Measurements from ENCODE around the gene DNAJB14. TPM values are rescaled to one million over a fixed set of nuclear protein-coding genes. Genes with fewer than 3 reads are reported as not detected.

Gene DNAJB14
- polyA plus RNA-seq, 1 of the 3 experiments (the other 2 are of a cell fraction), result 23.8 TPM

DNA sequence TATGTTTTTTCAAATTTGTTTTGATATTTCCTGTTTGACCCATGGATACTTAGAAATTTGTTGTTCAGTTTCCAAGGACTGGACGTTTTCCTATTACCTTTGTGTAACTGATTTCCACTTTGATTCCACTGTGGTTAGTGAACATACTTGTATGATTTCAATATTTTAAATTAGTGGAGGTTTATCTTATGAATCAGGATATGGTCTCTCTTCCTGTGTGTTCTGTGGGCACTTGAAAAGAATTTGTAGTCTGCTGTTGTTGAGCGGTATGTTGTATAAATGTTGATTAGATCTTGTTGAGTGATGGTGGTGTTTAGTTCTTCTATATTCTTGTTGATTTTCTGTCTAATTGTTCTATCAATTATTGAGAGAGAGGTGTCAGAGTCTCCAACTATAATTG is 31.0 kb downstream of the DNAJB14 start:
- no peaks in the 10 kb centered on the region for H3K27me3 ChIP-seq (ENCODE audit: insufficient read depth)
- H2AFZ ChIP-seq (ENCODE audit: low read depth), result no peak overlapping the region
- DNase-seq, result no peak
- no peaks in the 10 kb centered on the region for H3K9me2 ChIP-seq
- H3F3A ChIP-seq (replicated peaks; ENCODE audit: insufficient read depth), result peaks cover 6% of the 10 kb centered on the region
- no peak overlapping the region for H3K4me2 ChIP-seq
- ChIA-PET POLR2A (no interaction called here), CTCF (no interaction called here)
- H3K36me3 ChIP-seq (replicated peaks in 1 of 2; ENCODE audit: control insufficient read depth in 1 of 2, insufficient read depth in 2 of 2, low read length in 1 of 2), result peaks cover 50 to 52% of the 10 kb centered on the region in 2 experiments
- peak overlapping the region in 1 of 2 experiments; percentile 20; a peak in 1 of 4 replicates for H3K27ac ChIP-seq (ENCODE audit: low read depth in 2 of 2, low read length in 1 of 2)
- WGBS (ENCODE audit: low lambda C conversion rate), result 69% methylated on average over 2 of the region's 2 CpGs
- TF ChIP-seq GATA2 (CRISPR knock-in tag; IDR thresholded peaks at IDR 0.05) (no peak), YY1 (IDR thresholded peaks at IDR 0.05; ENCODE audit: low read depth) (no peak), RXRA (IDR thresholded peaks at IDR 0.05; ENCODE audit: borderline replicate concordance, low read depth) (no peak), RAD21 (IDR thresholded peaks at IDR 0.05; ENCODE audit: low read length) (no peak), SMC3 (IDR thresholded peaks at IDR 0.05; ENCODE audit: low read depth, low read length) (no peak), NRF1 (IDR thresholded peaks at IDR 0.05; ENCODE audit: low read depth, low read length) (no peak), MEF2A (IDR thresholded peaks at IDR 0.05; ENCODE audit: borderline replicate concordance, low read depth) (no peak), FOXM1 (IDR thresholded peaks at IDR 0.05; ENCODE audit: low read depth) (no peak), CHD2 (IDR thresholded peaks at IDR 0.05; ENCODE audit: low read length, partially characterized antibody) (no peak), POLR2AphosphoS5 (IDR thresholded peaks at IDR 0.05; ENCODE audit: low read depth, low read length) (no peak)
- TF ChIP-seq, protein P1, sequence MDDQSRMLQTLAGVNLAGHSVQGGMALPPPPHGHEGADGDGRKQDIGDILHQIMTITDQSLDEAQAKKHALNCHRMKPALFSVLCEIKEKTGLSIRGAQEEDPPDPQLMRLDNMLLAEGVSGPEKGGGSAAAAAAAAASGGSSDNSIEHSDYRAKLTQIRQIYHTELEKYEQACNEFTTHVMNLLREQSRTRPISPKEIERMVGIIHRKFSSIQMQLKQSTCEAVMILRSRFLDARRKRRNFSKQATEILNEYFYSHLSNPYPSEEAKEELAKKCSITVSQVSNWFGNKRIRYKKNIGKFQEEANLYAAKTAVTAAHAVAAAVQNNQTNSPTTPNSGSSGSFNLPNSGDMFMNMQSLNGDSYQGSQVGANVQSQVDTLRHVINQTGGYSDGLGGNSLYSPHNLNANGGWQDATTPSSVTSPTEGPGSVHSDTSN (IDR thresholded peaks at IDR 0.05), result no peak
- H3K4me3 ChIP-seq (ENCODE audit: low read depth in 2 of 2, low read length in 1 of 2), result no peak overlapping the region
- no peaks in the 10 kb centered on the region for H3K4me1 ChIP-seq (ENCODE audit: control insufficient read depth in 1 of 2, insufficient read depth in 2 of 2, low read depth in 1 of 2, low read length in 1 of 2)
- H3K9ac ChIP-seq, result no peak overlapping the region
- H3K79me2 ChIP-seq (ENCODE audit: insufficient read depth), result peaks cover 19% of the 10 kb centered on the region; the same call in 1 of the 2 replicates
- no peaks in the 10 kb centered on the region for H4K20me1 ChIP-seq (ENCODE audit: insufficient read depth)
- H3K9me3 ChIP-seq, result no peaks in the 10 kb centered on the region

GRCh38 chr4:99894998-99895397 is 51.4 kb downstream of the DNAJB14 start:
- H3K27ac ChIP-seq (ENCODE audit: low read depth in 2 of 2, low read length in 1 of 2), result peak overlapping the region; percentile 56 to 87; a peak in 3 of 4 replicates
- H2AFZ ChIP-seq (ENCODE audit: low read depth), result peak overlapping the region; percentile 82; the same call in 1 of the 2 replicates
- H3K4me2 ChIP-seq, result peak overlapping the region; percentile 78
- H3K9ac ChIP-seq, result peak overlapping the region; percentile 62; the same call in 1 of the 2 replicates
- H3K4me1 ChIP-seq (ENCODE audit: control insufficient read depth in 1 of 2, insufficient read depth in 2 of 2, low read depth in 1 of 2, low read length in 1 of 2), result no peaks in the 10 kb centered on the region; a peak in 2 of 4 replicates
- TF ChIP-seq TEAD4 (IDR thresholded peaks at IDR 0.05; ENCODE audit: borderline replicate concordance, insufficient read depth), result no peak
- H3K4me3 ChIP-seq (ENCODE audit: low read depth in 2 of 2, low read length in 1 of 2), result peak overlapping the region; percentile 51 to 52
- peaks cover 40 to 48% of the 10 kb centered on the region in 2 experiments for H3K36me3 ChIP-seq (replicated peaks in 1 of 2; ENCODE audit: control insufficient read depth in 1 of 2, insufficient read depth in 2 of 2, low read length in 1 of 2)
- no peaks in the 10 kb centered on the region for H3K9me3 ChIP-seq
- CTCF ChIA-PET, result interaction anchor here (0.8 to 3.7 kb wide), 2 partner anchors 10 to 53 kb away, joined by 4 to 18 read pairs; partner anchors contain the start of gene DNAJB14
- WGBS (ENCODE audit: low lambda C conversion rate), result 91% methylated on average over 16 of the region's 16 CpGs
- peaks cover 33% of the 10 kb centered on the region for H3F3A ChIP-seq (replicated peaks; ENCODE audit: insufficient read depth)
- no peaks in the 10 kb centered on the region for H4K20me1 ChIP-seq (ENCODE audit: insufficient read depth)
- H3K79me2 ChIP-seq (ENCODE audit: insufficient read depth), result peaks cover 42% of the 10 kb centered on the region
- no peaks in the 10 kb centered on the region for H3K9me2 ChIP-seq
- H3K27me3 ChIP-seq (ENCODE audit: insufficient read depth), result no peaks in the 10 kb centered on the region
- POLR2A ChIA-PET, result interaction anchor here (0.7 to 2.0 kb wide), 7 partner anchors 10 to 331 kb away, joined by 3 to 16 read pairs (median 4); partner anchors contain the start of genes DNAJB14, H2AZ1 and TRMT10A
- no peak for DNase-seq

Data from SK-N-SH (cell line).